Measurements from ENCODE around the gene AP4M1.
"Not testable (repeated sequence)": the region's sequence is repeated elsewhere in the genome, so short reads cannot be mapped to it uniquely, and the experiment has no call there.

The AP4M1 gene

GRCh38 chr7:100109521-100110163 lies 8.2 kb downstream of the AP4M1 start:
- DNase-seq: no peak

- DNase-seq: no peak
Measured at GRCh38 chr7:100111156-100111555, 9.7 kb downstream of the AP4M1 start.

- no peak for DNase-seq
Measured at GRCh38 chr7:100111914-100112313, 10.5 kb downstream of the AP4M1 start.

- DNase-seq: no peak
Measured at GRCh38 chr7:100115026-100115425, 13.6 kb downstream of the AP4M1 start.

GRCh38 chr7:100118388-100119071 lies 17.1 kb downstream of the AP4M1 start:
- no peak for DNase-seq

- peak; percentile 97 for DNase-seq
Measured at GRCh38 chr7:100119072-100119969, 17.9 kb downstream of the AP4M1 start, which contains the start of the genes CNPY4 and TAF6. TSS of gene CNPY4 (plus strand) at chr7:100119634. CDS start at chr7:100119745, 111 bp downstream. TSS of gene TAF6 (minus strand) at chr7:100119358. CDS start at chr7:100114209, 5,149 bp downstream.

GRCh38 chr7:100119970-100120732 lies 18.7 kb downstream of the AP4M1 start:
- peak in 2 of 3 donors; percentile 60 to 63 for DNase-seq

- DNase-seq: no peak
Measured at GRCh38 chr7:100120733-100121036, 19.2 kb downstream of the AP4M1 start.

GRCh38 chr7:100122067-100122466 lies 20.6 kb downstream of the AP4M1 start:
- no peak for DNase-seq

- no peak for DNase-seq
Measured at GRCh38 chr7:100122568-100122967, 21.1 kb downstream of the AP4M1 start.

GRCh38 chr7:100124301-100125230 lies 23.1 kb downstream of the AP4M1 start:
- no peak for DNase-seq

- DNase-seq: no peak
Measured at GRCh38 chr7:100126239-100126930, 24.9 kb downstream of the AP4M1 start.

GRCh38 chr7:100126931-100127865 lies 25.8 kb downstream of the AP4M1 start, which contains the start of gene MBLAC1:
TSS of gene MBLAC1 (plus strand) at chr7:100126967. CDS start at chr7:100127396, 429 bp downstream.
- DNase-seq: peak; percentile 86 to 94 (median 92)

GRCh38 chr7:100127866-100128636 lies 26.6 kb downstream of the AP4M1 start:
- DNase-seq: peak in 1 of 3 donors; percentile 20

GRCh38 chr7:100128637-100128963 lies 27.2 kb downstream of the AP4M1 start:
- DNase-seq: no peak

GRCh38 chr7:100130220-100130607 lies 28.8 kb downstream of the AP4M1 start:
- not testable (repeated sequence) for DNase-seq

GRCh38 chr7:100130608-100131453 lies 29.4 kb downstream of the AP4M1 start:
- peak; percentile 79 to 85 (median 84) for DNase-seq

- no peak for DNase-seq
Measured at GRCh38 chr7:100132126-100132525, 30.7 kb downstream of the AP4M1 start.

Data from suppressor macrophage treated with lipopolysaccharide for 1 hour (primary cell).